ENCODE results near the gene PPFIA4. TPM values are rescaled to one million over a fixed set of nuclear protein-coding genes. Genes with fewer than 3 reads are reported as not detected.

PPFIA4 gene
- total RNA-seq, 1 donor from 2014 or later: 0.29 TPM

GRCh38 chr1:203098914-203099520 lies 72.7 kb downstream of the PPFIA4 start:
- no peak overlapping the region for H3K4me3 Mint-ChIP-seq
- TF ChIP-seq CTCF (IDR thresholded peaks at IDR 0.05): no peak
- no peak overlapping the region for H3K27ac Mint-ChIP-seq
- POLR2A ChIA-PET: no interaction called here
- ATAC-seq (ENCODE audit: low read depth) (no peak), DNase-seq (no peak)
- CTCF ChIA-PET: no interaction called here
- H3K27me3 Mint-ChIP-seq: peaks cover 26% of the 10 kb centered on the region
- H3K4me1 Mint-ChIP-seq: no peaks in the 10 kb centered on the region
- H3K9me3 Mint-ChIP-seq: peaks cover 24% of the 10 kb centered on the region
- intact Hi-C loops (cut with micrococcal nuclease): no loop called here
- H3K36me3 Mint-ChIP-seq (ENCODE audit: low read depth): no peaks in the 10 kb centered on the region

- no peak overlapping the region for H3K4me3 Mint-ChIP-seq
- no peak for TF ChIP-seq CTCF (IDR thresholded peaks at IDR 0.05)
- ATAC-seq (ENCODE audit: low read depth): no peak
- no peak overlapping the region for H3K27ac Mint-ChIP-seq
- peaks cover 17% of the 10 kb centered on the region for H3K9me3 Mint-ChIP-seq
- intact Hi-C loops (cut with micrococcal nuclease): no loop called here
- ChIA-PET POLR2A (no interaction called here), CTCF (no interaction called here)
- DNase-seq: no peak
- no peaks in the 10 kb centered on the region for H3K4me1 Mint-ChIP-seq
- no peaks in the 10 kb centered on the region for H3K36me3 Mint-ChIP-seq (ENCODE audit: low read depth)
- H3K27me3 Mint-ChIP-seq: peaks cover 26% of the 10 kb centered on the region
These were observed 73.7 kb downstream of the PPFIA4 start for GRCh38 chr1:203099805-203100515.

GRCh38 chr1:203100516-203100869 lies 74.2 kb downstream of the PPFIA4 start:
- ChIA-PET CTCF (no interaction called here), POLR2A (no interaction called here)
- H3K27me3 Mint-ChIP-seq: peaks cover 31% of the 10 kb centered on the region
- intact Hi-C loops (cut with micrococcal nuclease): no loop called here
- H3K4me3 Mint-ChIP-seq: no peak overlapping the region
- H3K9me3 Mint-ChIP-seq: peaks cover 17% of the 10 kb centered on the region
- TF ChIP-seq CTCF (IDR thresholded peaks at IDR 0.05): no peak
- no peak for DNase-seq
- H3K27ac Mint-ChIP-seq: no peak overlapping the region
- ATAC-seq (ENCODE audit: low read depth): no peak
- no peaks in the 10 kb centered on the region for H3K4me1 Mint-ChIP-seq
- H3K36me3 Mint-ChIP-seq (ENCODE audit: low read depth): no peaks in the 10 kb centered on the region

GRCh38 chr1:203101813-203102634 lies 75.7 kb downstream of the PPFIA4 start:
- ChIA-PET POLR2A (no interaction called here), CTCF (no interaction called here)
- Mint-ChIP-seq H3K36me3 (ENCODE audit: low read depth) (no peaks in the 10 kb centered on the region), H3K9me3 (peaks cover 9% of the 10 kb centered on the region), H3K4me1 (no peaks in the 10 kb centered on the region), H3K27ac (no peak overlapping the region), H3K27me3 (peaks cover 28% of the 10 kb centered on the region), H3K4me3 (no peak overlapping the region)
- DNase-seq (no peak), ATAC-seq (ENCODE audit: low read depth) (no peak)
- intact Hi-C loops (cut with micrococcal nuclease): no loop called here
- no peak for TF ChIP-seq CTCF (IDR thresholded peaks at IDR 0.05)

- Mint-ChIP-seq H3K4me1 (no peaks in the 10 kb centered on the region), H3K27me3 (peaks cover 37% of the 10 kb centered on the region), H3K27ac (no peak overlapping the region), H3K4me3 (no peak overlapping the region), H3K9me3 (peaks cover 8% of the 10 kb centered on the region), H3K36me3 (ENCODE audit: low read depth) (no peaks in the 10 kb centered on the region)
- ChIA-PET POLR2A (no interaction called here), CTCF (interaction anchor here (1.2 kb wide), 1 partner anchor 63 kb away, joined by 3 read pairs; no protein-coding TSS in a partner anchor)
- intact Hi-C loops (cut with micrococcal nuclease): no loop called here
- no peak for TF ChIP-seq CTCF (IDR thresholded peaks at IDR 0.05)
- DNase-seq (no peak), ATAC-seq (ENCODE audit: low read depth) (no peak)
These were observed 76.9 kb downstream of the PPFIA4 start for GRCh38 chr1:203103216-203103615.
